ENCODE results near the gene SCAF8.

The SCAF8 gene

GRCh38 chr6:154882107-154882506 is 148.9 kb downstream of the SCAF8 start:
- in situ Hi-C loops (cut with MboI; ENCODE audit: low sequenced_read_pairs) = no loop called here
